GM18499 (cell line): ENCODE measurements around the gene COP1.

Source experiments
- ATAC-seq: cut with Tn5 transposase; IDR thresholded peaks from one replicate; pipeline ENCODE4 v1.9.1; 2021; ENCODE audit warnings: moderate number of reproducible peaks; ENCODE audit not compliant: insufficient read depth, unreplicated experiment

COP1 gene

DNA sequence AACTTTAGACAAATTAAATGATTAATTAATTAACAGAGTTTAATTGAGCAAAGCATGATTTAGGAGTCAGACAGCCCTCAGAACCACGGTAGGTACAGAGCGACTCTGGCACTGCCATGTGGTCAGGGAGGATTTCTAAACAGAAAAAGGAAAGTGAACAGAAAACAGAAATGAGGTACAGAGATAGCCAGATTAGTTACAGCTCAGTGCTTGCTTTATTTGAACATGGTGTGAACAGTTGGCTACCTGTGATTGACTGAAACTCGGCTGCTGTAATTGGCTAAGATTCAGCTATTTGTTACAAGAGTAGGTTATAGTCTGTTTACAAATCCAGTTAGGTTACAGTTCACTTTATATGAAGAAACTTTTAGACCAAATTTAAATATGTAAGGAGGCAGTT is 300.7 kb downstream of the COP1 start:
- no peak for ATAC-seq

- ATAC-seq = no peak
These were observed 302.3 kb downstream of the COP1 start for GRCh38 chr1:175904808-175905207.

GRCh38 chr1:175902281-175902680 is 304.8 kb downstream of the COP1 start:
- no peak for ATAC-seq

- no peak for ATAC-seq
These were observed 305.8 kb downstream of the COP1 start for GRCh38 chr1:175901076-175901836.

DNA sequence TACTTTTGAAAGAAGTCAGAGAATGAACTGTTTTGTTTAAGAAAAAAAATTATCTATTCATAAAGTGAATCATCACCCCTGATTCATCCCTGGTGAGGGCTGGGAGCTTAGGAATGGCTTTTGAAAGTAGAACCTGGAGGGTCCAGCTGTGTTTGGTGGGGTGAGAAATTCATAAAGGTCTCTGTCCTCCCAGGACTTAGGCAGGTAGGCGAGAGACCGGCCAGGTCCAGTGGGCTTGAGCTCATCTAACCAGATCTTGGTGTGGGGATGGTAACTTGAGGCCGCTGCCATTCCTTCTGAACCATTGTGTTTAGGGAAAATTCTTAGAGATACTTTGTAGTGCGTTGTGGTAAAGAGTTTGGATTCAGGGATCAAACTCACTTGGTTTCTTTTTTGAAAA is 306.9 kb downstream of the COP1 start:
- no peak for ATAC-seq

GRCh38 chr1:175895966-175896365 is 311.1 kb downstream of the COP1 start:
- no peak for ATAC-seq
